ENCODE measurements around the gene CACNA1C.

CACNA1C gene

DNA sequence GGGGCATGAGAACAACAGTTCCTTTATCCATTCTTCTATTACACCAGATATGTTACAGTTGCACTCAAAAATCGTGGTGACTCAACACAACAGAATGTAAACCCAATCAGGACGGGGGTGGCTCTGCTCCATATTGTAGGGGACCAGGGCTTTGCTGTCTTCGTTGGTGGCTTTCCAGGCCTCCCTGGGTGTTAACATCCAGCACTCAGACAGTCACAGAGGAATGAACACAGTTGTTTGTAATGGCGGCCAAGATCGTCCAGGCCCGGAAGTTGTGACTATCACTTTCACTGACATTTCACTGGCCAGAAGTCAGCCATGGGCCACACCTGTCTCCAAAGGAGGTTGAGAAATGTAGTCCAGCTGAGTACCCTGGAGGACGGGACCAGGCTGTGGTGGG is 204.1 kb downstream of the CACNA1C start:
- TF ChIP-seq, protein P1, sequence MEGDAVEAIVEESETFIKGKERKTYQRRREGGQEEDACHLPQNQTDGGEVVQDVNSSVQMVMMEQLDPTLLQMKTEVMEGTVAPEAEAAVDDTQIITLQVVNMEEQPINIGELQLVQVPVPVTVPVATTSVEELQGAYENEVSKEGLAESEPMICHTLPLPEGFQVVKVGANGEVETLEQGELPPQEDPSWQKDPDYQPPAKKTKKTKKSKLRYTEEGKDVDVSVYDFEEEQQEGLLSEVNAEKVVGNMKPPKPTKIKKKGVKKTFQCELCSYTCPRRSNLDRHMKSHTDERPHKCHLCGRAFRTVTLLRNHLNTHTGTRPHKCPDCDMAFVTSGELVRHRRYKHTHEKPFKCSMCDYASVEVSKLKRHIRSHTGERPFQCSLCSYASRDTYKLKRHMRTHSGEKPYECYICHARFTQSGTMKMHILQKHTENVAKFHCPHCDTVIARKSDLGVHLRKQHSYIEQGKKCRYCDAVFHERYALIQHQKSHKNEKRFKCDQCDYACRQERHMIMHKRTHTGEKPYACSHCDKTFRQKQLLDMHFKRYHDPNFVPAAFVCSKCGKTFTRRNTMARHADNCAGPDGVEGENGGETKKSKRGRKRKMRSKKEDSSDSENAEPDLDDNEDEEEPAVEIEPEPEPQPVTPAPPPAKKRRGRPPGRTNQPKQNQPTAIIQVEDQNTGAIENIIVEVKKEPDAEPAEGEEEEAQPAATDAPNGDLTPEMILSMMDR (conservative IDR thresholded peaks at IDR 0.05): no peak
- no peak overlapping the region for H3K27ac ChIP-seq

- no peak overlapping the region for H3K27ac ChIP-seq
- TF ChIP-seq, protein P1 (conservative IDR thresholded peaks at IDR 0.05): no peak
Observed at GRCh38 chr12:2258025-2258424, 205.2 kb downstream of the CACNA1C start.

DNA sequence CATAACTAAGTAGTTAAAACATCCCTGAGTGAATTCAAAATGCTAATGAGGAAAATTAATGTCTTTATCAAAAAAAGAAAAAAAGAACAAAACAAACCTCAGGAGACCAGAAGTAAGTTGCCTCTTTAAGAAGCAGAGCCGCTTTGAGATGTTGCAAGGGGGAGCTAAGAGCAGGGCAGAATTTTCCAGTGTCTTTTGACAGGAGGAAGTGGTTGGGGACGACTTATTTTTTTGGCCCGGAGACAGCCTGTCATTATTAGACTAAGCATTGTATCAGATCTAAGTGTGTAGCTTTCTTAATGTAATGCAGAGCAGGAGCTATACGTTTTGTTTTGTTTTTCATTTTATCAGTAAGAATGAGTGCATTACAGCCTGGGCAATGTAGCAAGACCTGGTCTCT is 206.6 kb downstream of the CACNA1C start:
- TF ChIP-seq, protein P1 (conservative IDR thresholded peaks at IDR 0.05): no peak
- H3K27ac ChIP-seq: no peak overlapping the region

DNA sequence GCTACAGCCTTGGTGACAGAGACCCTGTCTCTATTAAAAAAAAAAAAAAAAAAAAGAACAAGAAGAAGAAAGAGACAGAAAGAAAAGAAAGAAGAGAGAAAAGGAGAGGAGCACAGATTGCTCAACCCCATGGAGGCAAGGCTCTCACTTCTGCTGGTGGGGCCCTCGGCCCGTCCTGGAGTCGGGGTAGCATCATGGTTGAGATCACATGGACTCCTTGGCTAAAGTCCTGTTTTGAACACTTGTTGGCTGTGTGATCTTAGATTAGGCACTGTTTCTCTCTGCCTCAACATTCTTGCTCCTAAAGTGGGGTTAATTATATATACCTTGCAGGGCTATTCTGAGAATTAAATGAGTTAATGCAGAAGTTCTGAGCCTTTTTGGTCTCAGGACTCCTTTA is 207.7 kb downstream of the CACNA1C start:
- no peak overlapping the region for H3K27ac ChIP-seq
- TF ChIP-seq, protein P1 (conservative IDR thresholded peaks at IDR 0.05): no peak

DNA sequence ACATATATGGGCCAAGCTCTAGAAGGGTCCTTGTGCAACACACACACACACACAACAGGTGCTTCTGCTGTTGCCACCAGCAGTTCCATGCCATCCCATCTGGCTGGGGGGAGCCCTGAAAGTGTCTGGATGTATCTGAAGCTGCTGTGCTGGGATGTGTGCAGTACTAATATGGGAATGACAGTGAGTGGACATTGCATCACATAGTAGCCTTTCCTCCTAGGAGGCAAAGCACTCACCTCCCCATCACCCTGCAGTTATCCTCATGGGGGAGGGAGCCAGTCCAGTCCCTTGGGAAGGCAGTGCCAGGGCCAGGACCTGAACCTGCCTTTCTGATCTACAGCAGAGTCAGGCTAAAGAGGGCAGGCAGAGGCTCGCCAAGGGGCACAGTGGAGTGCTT is 208.9 kb downstream of the CACNA1C start:
- no peak overlapping the region for H3K27ac ChIP-seq
- TF ChIP-seq, protein P1 (conservative IDR thresholded peaks at IDR 0.05): no peak

GRCh38 chr12:2262449-2262848 is 209.7 kb downstream of the CACNA1C start:
- TF ChIP-seq, protein P1 (conservative IDR thresholded peaks at IDR 0.05): no peak

DNA sequence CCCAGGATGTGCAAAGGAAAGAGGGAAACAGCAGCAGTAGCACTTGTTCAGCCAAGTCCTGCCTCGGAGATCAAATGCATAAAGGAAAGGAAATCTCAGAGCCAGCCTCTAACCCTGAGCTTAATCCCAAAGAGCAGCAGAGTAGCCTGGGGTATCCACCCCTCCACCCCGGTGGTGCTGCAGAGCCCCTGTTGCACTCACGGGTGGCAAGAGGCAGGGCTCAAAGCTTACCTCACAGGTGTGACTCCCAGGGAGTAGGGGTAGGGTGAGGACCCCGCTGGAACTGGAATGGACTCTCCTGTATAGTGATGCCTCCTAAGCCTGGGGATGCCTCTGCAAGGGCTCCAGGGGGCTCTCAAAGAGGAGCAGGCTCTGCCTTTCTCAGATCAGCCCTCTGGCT is 211.1 kb downstream of the CACNA1C start:
- TF ChIP-seq, protein P1 (conservative IDR thresholded peaks at IDR 0.05): no peak
- H3K27ac ChIP-seq: no peak overlapping the region

More at GRCh38 chr12:2262449-2262848, 209.7 kb downstream of the CACNA1C start:
- no peak overlapping the region for H3K27ac ChIP-seq
